HG03196 (cell line): ENCODE data around the gene ITPK1.

Experiments used
- ATAC-seq: cut with Tn5 transposase; IDR thresholded peaks from one replicate; pipeline ENCODE4 v1.9.1; 2021; ENCODE audit not compliant: unreplicated experiment

Gene ITPK1

GRCh38 chr14:92958373-92959188, 157.1 kb downstream of the ITPK1 start:
- ATAC-seq: no peak

GRCh38 chr14:92956961-92957360, 158.8 kb downstream of the ITPK1 start:
- no peak for ATAC-seq

- ATAC-seq: no peak
Observed at GRCh38 chr14:92955381-92955780, 160.3 kb downstream of the ITPK1 start.

- no peak for ATAC-seq
Observed at GRCh38 chr14:92954933-92955332, 160.8 kb downstream of the ITPK1 start.

GRCh38 chr14:92953526-92953925, 162.2 kb downstream of the ITPK1 start:
- ATAC-seq: no peak

- no peak for ATAC-seq
Observed at GRCh38 chr14:92952481-92953298, 163.0 kb downstream of the ITPK1 start.

- peak; percentile 76 for ATAC-seq
Observed at GRCh38 chr14:92951912-92952471, 163.7 kb downstream of the ITPK1 start.

GRCh38 chr14:92951261-92951660, 164.5 kb downstream of the ITPK1 start:
- no peak for ATAC-seq

- no peak for ATAC-seq
Observed at GRCh38 chr14:92950773-92951172, 165.0 kb downstream of the ITPK1 start.

GRCh38 chr14:92950193-92950540, 165.6 kb downstream of the ITPK1 start:
- ATAC-seq: no peak

GRCh38 chr14:92949496-92950192, 166.1 kb downstream of the ITPK1 start:
- ATAC-seq: no peak

GRCh38 chr14:92948647-92949046, 167.1 kb downstream of the ITPK1 start:
- ATAC-seq: no peak

GRCh38 chr14:92946847-92947545, 168.7 kb downstream of the ITPK1 start:
- ATAC-seq: no peak

- no peak for ATAC-seq
Observed at GRCh38 chr14:92945959-92946846, 169.5 kb downstream of the ITPK1 start.

- no peak for ATAC-seq
Observed at GRCh38 chr14:92945544-92945943, 170.2 kb downstream of the ITPK1 start.

GRCh38 chr14:92944976-92945375, 170.7 kb downstream of the ITPK1 start:
- no peak for ATAC-seq

- ATAC-seq: no peak
Observed at GRCh38 chr14:92943855-92944570, 171.7 kb downstream of the ITPK1 start.

- no peak for ATAC-seq
Observed at GRCh38 chr14:92942976-92943710, 172.6 kb downstream of the ITPK1 start.
